Body of pancreas (tissue), 4 donors: Measurements from ENCODE around the gene BCKDK. TPM values are rescaled to one million over a fixed set of nuclear protein-coding genes. Genes with fewer than 3 reads are reported as not detected.
A peak's percentile ranks its signal among the peaks of the same experiment; 100 is the strongest.

Experiments used
- ATAC-seq: fragments of 150-250 bp; one replicate; pipeline ENCODE4 v1.9.1; 2016
- DNase-seq, 4 donors: peaks; one replicate each; pipeline ENCODE4 v3.0.0-alpha.2; 2019
- H3K27ac ChIP-seq, 4 donors: fragments of 200-600 bp; sonication (generic); 1 replicate in 3 of 4; 2 replicates in 1 of 4; pipeline versions ENCODE4 v1.5.1 to v1.6.1; 2016 to 2019; ENCODE audit warnings: mild to moderate bottlenecking in 1 of 4, mixed read lengths in 1 of 4, moderate library complexity in 1 of 4
- H3K27me3 ChIP-seq, 2 donors: fragments of 200-600 bp; sonication (generic); one replicate each; pipeline ENCODE4 v1.6.0; 2016; ENCODE audit warnings: mild to moderate bottlenecking in 1 of 2
- H3K36me3 ChIP-seq, 2 donors: fragments of 200-600 bp; sonication (generic); replicated peaks in 1 of 2; 2 replicates each; pipeline ENCODE4 v1.5.1; 2016; ENCODE audit warnings: low read depth in 2 of 2; ENCODE audit not compliant: insufficient read depth in 1 of 2
- H3K4me1 ChIP-seq: fragments of 200-600 bp; sonication (generic); one replicate; pipeline ENCODE4 v1.6.0; 2016
- H3K4me3 ChIP-seq, 2 donors: fragments of 200-600 bp; sonication (generic); 1 replicate in 1 of 2; 2 replicates in 1 of 2; pipeline ENCODE4 v1.5.1; 2016 to 2019
- H3K9me3 ChIP-seq, 3 donors: fragments of 200-600 bp; sonication (generic); 1 replicate in 2 of 3; 2 replicates in 1 of 3; pipeline ENCODE4 v1.5.1; 2016
- CTCF ChIP-seq, 7 experiments: fragments of 450-650 bp in 4 of 7; fragments of 200-600 bp in 3 of 7; sonication (generic) in 3 of 7; IDR thresholded peaks; one replicate each; pipeline ENCODE4 v1.5.1; 2016 to 2019; ENCODE audit warnings: antibody characterized with exemption in 7 of 7
- POLR2A ChIP-seq, 3 donors: fragments of 450-650 bp; IDR thresholded peaks; one replicate each; pipeline ENCODE4 v1.6.1; 2016; ENCODE audit warnings: antibody characterized with exemption in 3 of 3, mild to moderate bottlenecking in 2 of 3
- WGBS, 2 donors: methylation state at CpG; one replicate each; pipeline ENCODE4 v1.1.5; 2017; 5-methylcytosine and 5-hydroxymethylcytosine counted together
- intact Hi-C: fragments of 100-400 bp; cut with DNase I; formaldehyde crosslinking; loops from one replicate; pipeline ENCODE4 v1.15.1; 2023
- total RNA-seq, 2 donors: library from RNA; depleted of rRNA; stranded (reverse); fragments of >200 nt; gene quantifications; one replicate each; pipeline ENCODE4 v1.1.0, GENCODE V29; 2016

Gene BCKDK
- total RNA-seq, 2 donors from 2014 or later = 33.9 to 61.7 TPM

DNA sequence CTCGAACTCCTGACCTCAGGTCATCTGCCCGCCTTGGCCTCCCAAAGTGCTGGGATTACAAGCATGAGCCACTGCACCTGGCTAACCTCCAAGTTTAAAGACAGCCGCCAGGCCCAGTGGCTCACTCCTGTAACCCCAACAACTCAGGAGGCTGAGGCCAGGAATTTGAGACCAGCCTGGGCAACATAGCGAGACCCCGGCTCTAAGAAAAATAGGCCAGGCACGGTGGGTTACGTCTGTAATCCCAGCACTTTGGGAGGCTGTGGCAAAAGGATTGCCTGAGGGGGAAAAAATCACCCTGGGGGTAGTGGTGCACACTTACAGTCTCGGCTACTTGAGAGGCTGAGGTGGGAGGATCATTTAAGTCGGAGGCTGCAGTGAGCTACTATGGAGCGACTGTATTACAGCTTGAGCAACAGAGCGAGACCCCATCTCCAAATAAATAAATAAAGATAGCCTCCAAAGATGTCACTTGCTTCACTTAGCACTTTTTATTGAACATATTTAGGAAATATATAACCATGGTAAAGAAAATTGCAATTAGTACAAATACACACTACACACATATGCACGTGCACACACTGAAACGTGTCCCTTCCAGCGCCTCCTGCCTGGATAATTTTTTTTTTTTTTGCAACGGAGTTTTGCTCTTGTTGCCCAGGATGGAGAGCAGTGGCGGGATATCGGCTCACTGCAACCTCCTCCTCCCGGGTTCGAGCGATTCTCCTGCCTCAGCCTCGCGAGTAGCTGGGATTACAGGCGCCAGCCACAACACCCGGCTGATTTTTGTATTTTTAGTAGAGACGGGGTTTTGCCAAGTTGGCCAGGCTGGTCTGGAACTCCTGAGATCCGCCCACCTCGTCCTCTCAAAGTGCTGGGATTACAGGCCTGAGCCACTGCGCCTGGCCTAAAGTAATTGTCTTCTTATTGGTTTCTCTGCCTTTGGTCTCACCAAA is 1.4 kb upstream of the BCKDK start:
- TF ChIP-seq CTCF (IDR thresholded peaks at IDR 0.05) = no peak
- no peak for TF ChIP-seq POLR2A (IDR thresholded peaks at IDR 0.05)
- Histone ChIP-seq H3K27ac (peak overlapping the region in 2 of 4 donors; percentile 73 to 87), H3K36me3 (peaks cover 0 to 2% of the 10 kb centered on the region in 2 donors), H3K9me3 (no peaks in the 10 kb centered on the region), H3K4me3 (no peak overlapping the region), H3K4me1 (peaks cover 45% of the 10 kb centered on the region), H3K27me3 (no peaks in the 10 kb centered on the region)
- 93 to 94% methylated on average over 28 of the region's 28 CpGs for WGBS, 2 donors
- DNase-seq (no peak), ATAC-seq (no peak)
- intact Hi-C loops = no loop called here

DNA sequence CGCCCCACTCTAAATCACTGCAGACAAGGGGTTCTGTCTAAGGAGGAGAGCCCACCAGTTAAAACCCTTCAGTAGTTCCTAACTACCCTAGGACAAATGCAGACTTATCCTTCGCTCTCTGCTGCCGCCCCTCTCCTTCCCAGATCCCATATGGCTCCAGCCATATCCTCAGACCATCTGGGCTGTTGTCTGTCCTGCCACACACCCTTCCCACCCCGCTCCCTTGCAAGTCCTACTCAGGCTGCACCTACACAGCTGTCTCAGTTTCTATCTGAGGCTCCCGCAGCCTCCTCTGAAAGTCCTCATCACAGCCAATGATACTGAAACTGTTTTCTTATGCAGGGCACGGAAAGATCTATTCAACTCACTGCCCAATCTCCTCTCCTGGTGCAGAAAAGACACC is 720 bp upstream of the BCKDK start:
- intact Hi-C loops = no loop called here
- Histone ChIP-seq H3K4me1 (peaks cover 51% of the 10 kb centered on the region), H3K27me3 (no peaks in the 10 kb centered on the region), H3K9me3 (no peaks in the 10 kb centered on the region), H3K4me3 (no peak overlapping the region), H3K36me3 (peaks cover 0 to 6% of the 10 kb centered on the region in 2 donors), H3K27ac (peak overlapping the region in 1 of 4 donors; percentile 92)
- ATAC-seq (no peak), DNase-seq (no peak)
- 92% methylated on average over 6 of the region's 6 CpGs for WGBS, 2 donors
- no peak for TF ChIP-seq CTCF (IDR thresholded peaks at IDR 0.05)
- TF ChIP-seq POLR2A (IDR thresholded peaks at IDR 0.05) = no peak

DNA sequence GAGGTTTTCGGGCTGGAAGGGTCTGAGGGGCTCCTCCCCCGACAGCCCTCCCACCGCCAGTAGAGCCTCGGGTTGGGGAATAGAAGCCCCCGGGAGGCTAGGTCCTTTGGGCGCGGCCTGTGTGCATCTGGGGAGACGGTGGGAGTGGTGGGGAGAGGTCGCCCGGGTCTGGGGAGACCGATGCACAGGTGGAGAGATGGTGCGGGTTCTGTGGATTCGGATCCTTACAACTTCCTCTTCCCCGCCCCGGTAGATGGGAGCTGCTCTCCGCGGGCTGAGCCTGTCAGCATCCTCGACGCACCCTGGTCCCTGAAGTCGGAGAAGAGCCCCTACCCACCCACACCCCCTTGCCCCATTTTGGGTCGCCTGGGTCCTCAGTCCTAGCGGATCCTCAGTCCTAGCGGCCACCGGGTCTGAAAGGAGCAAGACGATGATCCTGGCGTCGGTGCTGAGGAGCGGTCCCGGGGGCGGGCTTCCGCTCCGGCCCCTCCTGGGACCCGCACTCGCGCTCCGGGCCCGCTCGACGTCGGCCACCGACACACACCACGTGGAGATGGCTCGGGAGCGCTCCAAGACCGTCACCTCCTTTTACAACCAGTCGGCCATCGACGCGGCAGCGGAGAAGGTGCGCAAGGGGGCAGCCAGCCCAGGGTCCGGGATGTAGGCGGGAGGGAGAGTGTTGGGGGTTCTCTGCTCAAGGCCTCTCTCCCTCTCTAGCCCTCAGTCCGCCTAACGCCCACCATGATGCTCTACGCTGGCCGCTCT is 790 bp downstream of the BCKDK start:
- intact Hi-C loops = no loop called here
- Histone ChIP-seq H3K27ac (peak overlapping the region; percentile 83 to 93 (median 90)), H3K4me1 (peaks cover 66% of the 10 kb centered on the region), H3K36me3 (peaks cover 0 to 6% of the 10 kb centered on the region in 2 donors), H3K4me3 (peak overlapping the region; percentile 83 to 96), H3K27me3 (no peaks in the 10 kb centered on the region), H3K9me3 (no peaks in the 10 kb centered on the region)
- 33 to 93% methylated on average over 4 to 57 of the region's 57 CpGs for WGBS, 2 donors
- DNase-seq (no peak), ATAC-seq (no peak)
- no peak for TF ChIP-seq POLR2A (IDR thresholded peaks at IDR 0.05)
- TF ChIP-seq CTCF (IDR thresholded peaks at IDR 0.05) = no peak

DNA sequence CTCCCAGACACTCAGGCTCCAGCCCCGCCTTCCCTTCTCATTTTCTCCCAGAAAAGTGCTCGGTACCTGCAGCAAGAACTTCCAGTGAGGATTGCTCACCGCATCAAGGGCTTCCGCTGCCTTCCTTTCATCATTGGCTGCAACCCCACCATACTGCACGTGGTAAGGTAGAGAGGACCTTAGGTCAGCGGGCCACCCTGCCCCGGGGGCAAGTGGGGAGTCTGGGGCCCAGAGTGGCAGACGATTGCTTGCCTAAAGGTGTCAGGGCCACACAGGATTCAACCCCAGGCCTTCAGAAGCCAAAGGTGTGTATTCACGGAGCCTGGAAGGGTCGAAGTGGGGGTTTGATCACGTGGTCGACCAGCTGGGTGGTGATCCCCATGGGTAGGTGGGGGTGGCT is 1.4 kb downstream of the BCKDK start:
- DNase-seq = no peak
- TF ChIP-seq POLR2A (IDR thresholded peaks at IDR 0.05) = no peak
- TF ChIP-seq CTCF (IDR thresholded peaks at IDR 0.05) = no peak
- intact Hi-C loops = no loop called here
- peak overlapping the region in 1 of 4 donors; percentile 92 for H3K27ac ChIP-seq
- no peaks in the 10 kb centered on the region for H3K27me3 ChIP-seq
- H3K4me1 ChIP-seq = peaks cover 73% of the 10 kb centered on the region
- H3K9me3 ChIP-seq = no peaks in the 10 kb centered on the region
- WGBS, 2 donors = 86 to 87% methylated on average over 8 to 12 of the region's 12 CpGs
- ATAC-seq = no peak
- no peak overlapping the region for H3K4me3 ChIP-seq
- peaks cover 0 to 6% of the 10 kb centered on the region in 2 donors for H3K36me3 ChIP-seq
